Measurements from ENCODE around the gene PSMB5. TPM values are rescaled to one million over a fixed set of nuclear protein-coding genes. Genes with fewer than 3 reads are reported as not detected.

PSMB5 gene
- total and polyA plus RNA-seq, 9 of the 15 experiments (the other 6 are each of a cell fraction or from before 2014, with no cell fraction given), result 198 to 1,870 (median 269) TPM

DNA sequence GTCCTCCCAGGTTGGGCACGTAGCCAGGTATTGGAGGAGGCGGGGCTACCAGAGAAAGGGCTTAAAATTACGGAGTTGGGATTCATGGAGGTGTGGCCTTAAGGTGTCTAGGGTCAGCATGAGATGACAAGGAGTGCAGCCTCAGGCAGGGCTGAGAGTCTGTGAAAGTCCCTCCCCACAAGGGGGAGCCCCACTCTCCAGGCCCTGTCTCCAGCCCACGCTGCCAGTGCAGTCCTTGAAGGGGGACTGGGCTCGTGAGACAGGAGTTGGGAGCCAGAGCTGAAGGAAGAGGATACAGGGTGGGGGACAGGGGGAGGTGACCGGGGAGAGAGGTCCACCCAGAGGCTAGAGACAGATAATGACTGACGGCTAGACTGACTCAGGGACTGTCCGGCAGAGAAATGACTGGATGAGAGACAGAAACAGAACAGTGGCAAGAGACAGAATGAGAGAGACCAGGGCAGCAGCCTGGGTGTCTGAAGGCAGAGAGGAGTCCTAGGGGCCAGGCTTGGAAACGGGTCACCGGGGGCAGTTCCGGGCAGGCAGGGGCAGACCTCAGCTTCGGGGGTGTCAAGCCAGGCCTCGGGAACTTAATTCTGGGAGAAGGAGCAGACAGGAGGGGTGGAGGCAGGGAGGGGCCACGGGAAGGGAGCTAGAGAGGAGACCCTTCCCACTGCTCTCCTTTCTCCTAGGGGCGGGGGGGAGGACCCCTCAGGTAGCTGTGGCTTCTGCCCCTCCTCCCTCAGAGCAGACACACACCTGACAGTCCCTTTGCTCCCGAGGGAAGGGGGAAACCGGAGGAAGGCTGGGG lies 21.6 kb upstream of the PSMB5 start (continued):
- TF ChIP-seq ZNF398 (CRISPR knock-in tag; IDR thresholded peaks at IDR 0.05) (no peak), LCOR (CRISPR knock-in tag; IDR thresholded peaks at IDR 0.05) (no peak), RNF2 (IDR thresholded peaks at IDR 0.05) (no peak), ZNF277 (CRISPR knock-in tag; IDR thresholded peaks at IDR 0.05; ENCODE audit: borderline replicate concordance) (no peak), ARID3A (IDR thresholded peaks at IDR 0.05; ENCODE audit: borderline replicate concordance, low read depth, low read length) (no peak), MIER1 (IDR thresholded peaks at IDR 0.05; ENCODE audit: low read depth) (no peak)
- TF ChIP-seq, protein P1, sequence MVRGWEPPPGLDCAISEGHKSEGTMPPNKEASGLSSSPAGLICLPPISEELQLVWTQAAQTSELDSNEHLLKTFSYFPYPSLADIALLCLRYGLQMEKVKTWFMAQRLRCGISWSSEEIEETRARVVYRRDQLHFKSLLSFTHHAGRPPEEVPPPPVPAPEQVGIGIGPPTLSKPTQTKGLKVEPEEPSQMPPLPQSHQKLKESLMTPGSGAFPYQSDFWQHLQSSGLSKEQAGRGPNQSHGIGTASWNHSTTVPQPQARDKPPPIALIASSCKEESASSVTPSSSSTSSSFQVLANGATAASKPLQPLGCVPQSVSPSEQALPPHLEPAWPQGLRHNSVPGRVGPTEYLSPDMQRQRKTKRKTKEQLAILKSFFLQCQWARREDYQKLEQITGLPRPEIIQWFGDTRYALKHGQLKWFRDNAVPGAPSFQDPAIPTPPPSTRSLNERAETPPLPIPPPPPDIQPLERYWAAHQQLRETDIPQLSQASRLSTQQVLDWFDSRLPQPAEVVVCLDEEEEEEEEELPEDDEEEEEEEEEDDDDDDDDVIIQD (CRISPR knock-in tag; IDR thresholded peaks at IDR 0.05), result no peak
- TF ChIP-seq, protein P2, sequence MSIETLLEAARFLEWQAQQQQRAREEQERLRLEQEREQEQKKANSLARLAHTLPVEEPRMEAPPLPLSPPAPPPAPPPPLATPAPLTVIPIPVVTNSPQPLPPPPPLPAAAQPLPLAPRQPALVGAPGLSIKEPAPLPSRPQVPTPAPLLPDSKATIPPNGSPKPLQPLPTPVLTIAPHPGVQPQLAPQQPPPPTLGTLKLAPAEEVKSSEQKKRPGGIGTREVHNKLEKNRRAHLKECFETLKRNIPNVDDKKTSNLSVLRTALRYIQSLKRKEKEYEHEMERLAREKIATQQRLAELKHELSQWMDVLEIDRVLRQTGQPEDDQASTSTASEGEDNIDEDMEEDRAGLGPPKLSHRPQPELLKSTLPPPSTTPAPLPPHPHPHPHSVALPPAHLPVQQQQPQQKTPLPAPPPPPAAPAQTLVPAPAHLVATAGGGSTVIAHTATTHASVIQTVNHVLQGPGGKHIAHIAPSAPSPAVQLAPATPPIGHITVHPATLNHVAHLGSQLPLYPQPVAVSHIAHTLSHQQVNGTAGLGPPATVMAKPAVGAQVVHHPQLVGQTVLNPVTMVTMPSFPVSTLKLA (conservative IDR thresholded peaks at IDR 0.05), result peak; percentile 36 to 68; a peak in 3 of 4 replicates
- TF ChIP-seq, protein P3, sequence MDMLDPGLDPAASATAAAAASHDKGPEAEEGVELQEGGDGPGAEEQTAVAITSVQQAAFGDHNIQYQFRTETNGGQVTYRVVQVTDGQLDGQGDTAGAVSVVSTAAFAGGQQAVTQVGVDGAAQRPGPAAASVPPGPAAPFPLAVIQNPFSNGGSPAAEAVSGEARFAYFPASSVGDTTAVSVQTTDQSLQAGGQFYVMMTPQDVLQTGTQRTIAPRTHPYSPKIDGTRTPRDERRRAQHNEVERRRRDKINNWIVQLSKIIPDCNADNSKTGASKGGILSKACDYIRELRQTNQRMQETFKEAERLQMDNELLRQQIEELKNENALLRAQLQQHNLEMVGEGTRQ (CRISPR knock-in tag; IDR thresholded peaks at IDR 0.05), result no peak
